ENCODE data around the gene FBXO21. TPM values are rescaled to one million over a fixed set of nuclear protein-coding genes. Genes with fewer than 3 reads are reported as not detected.

Gene FBXO21
- total RNA-seq, 1 experiment from 2014 or later: 32.4 TPM

DNA sequence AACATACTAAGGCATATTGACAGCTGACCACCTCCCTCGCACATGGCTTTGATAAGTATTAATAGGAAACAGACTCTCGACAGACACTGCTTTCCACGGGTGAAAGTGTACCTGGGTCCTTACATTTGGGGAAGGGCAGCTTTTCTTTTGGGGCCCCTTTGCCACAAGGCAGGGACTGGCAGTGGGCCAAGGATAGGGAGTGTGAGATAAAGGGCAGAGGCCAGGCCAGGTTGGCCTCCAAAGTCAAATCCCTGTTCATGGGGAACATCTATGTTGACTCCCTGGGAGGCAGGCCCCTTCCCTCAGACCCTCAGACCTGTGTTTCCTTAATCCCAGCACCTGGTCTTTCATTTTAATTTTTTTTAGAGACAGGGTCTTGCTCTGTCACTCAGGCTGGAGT is 19.4 kb upstream of the FBXO21 start:
- POLR2A ChIA-PET (ENCODE audit: unreplicated experiment): no interaction called here
- H3K9me2 ChIP-seq (ENCODE audit: insufficient read depth): no peaks in the 10 kb centered on the region
- H3K9me3 ChIP-seq (ENCODE audit: insufficient read depth, low read depth): no peaks in the 10 kb centered on the region
- H3K79me2 ChIP-seq (ENCODE audit: low read depth): no peaks in the 10 kb centered on the region
- no peak overlapping the region for H3K27ac ChIP-seq
- H3K4me2 ChIP-seq: no peak overlapping the region
- DNase-seq: no peak
- no peak for TF ChIP-seq EZH2 (IDR thresholded peaks at IDR 0.05; ENCODE audit: low read depth)
- TF ChIP-seq, protein P1, sequence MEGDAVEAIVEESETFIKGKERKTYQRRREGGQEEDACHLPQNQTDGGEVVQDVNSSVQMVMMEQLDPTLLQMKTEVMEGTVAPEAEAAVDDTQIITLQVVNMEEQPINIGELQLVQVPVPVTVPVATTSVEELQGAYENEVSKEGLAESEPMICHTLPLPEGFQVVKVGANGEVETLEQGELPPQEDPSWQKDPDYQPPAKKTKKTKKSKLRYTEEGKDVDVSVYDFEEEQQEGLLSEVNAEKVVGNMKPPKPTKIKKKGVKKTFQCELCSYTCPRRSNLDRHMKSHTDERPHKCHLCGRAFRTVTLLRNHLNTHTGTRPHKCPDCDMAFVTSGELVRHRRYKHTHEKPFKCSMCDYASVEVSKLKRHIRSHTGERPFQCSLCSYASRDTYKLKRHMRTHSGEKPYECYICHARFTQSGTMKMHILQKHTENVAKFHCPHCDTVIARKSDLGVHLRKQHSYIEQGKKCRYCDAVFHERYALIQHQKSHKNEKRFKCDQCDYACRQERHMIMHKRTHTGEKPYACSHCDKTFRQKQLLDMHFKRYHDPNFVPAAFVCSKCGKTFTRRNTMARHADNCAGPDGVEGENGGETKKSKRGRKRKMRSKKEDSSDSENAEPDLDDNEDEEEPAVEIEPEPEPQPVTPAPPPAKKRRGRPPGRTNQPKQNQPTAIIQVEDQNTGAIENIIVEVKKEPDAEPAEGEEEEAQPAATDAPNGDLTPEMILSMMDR (conservative IDR thresholded peaks at IDR 0.05): no peak
- intact Hi-C loops (cut with micrococcal nuclease; ENCODE audit: unreplicated experiment): loop anchor here (5.0 kb wide), 1 partner anchor 643 kb away; no protein-coding TSS in a partner anchor
- CTCF ChIA-PET: no interaction called here
- H3K36me3 ChIP-seq (ENCODE audit: low read depth): no peaks in the 10 kb centered on the region
- no peaks in the 10 kb centered on the region for H3K4me1 ChIP-seq (replicated peaks; ENCODE audit: insufficient read depth)
- no peak overlapping the region for H3K4me3 ChIP-seq
- H4K20me1 ChIP-seq (ENCODE audit: insufficient read depth): 0 out of 2 replicates have a peak, but pooled peaks cover 4% of the 10 kb centered on the region
- no TSS peak for BruUV-seq (replicated peaks)
- peaks cover 93% of the 10 kb centered on the region for H3K27me3 ChIP-seq (ENCODE audit: insufficient read depth, low read depth)
- no peak overlapping the region for H2AFZ ChIP-seq
- H3F3A ChIP-seq (ENCODE audit: insufficient read depth, low read depth): no peaks in the 10 kb centered on the region

DNA sequence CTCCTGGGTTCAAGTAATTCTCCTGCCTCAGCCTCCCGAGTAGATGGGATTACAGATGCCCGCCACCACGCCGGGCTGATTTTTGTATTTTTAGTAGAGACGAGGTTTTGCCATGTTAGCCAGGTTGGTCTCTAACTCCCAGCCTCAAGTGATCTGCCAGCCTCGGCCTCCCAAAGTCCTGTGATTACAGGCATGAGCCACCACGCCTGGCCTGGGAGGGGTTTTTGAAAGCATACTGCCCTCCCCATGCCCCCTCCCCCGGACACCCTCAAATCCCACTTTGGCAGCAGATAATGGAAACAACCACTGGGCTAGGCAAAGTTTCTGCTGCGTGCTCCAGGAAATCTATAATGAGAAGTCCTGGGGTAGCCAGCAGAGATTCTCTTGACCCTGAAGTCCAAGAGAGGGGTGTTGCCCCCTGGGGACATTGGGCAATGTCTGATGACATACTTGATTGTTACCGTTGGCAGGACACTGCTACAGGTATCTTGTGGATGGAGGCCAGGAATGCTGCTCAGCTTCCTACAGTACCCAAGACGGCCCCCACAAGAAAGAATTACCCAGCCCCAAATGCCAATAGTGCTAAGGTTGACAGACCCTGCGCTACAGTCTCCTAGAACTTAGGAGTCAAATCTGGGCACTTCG is 18.7 kb upstream of the FBXO21 start:
- no peak for DNase-seq
- Histone ChIP-seq H3K4me1 (replicated peaks; ENCODE audit: insufficient read depth) (no peaks in the 10 kb centered on the region), H3K79me2 (ENCODE audit: low read depth) (no peaks in the 10 kb centered on the region), H4K20me1 (ENCODE audit: insufficient read depth) (0 out of 2 replicates have a peak, but pooled peaks cover 4% of the 10 kb centered on the region), H3K9me3 (ENCODE audit: insufficient read depth, low read depth) (no peaks in the 10 kb centered on the region), H3K27me3 (ENCODE audit: insufficient read depth, low read depth) (peaks cover 92% of the 10 kb centered on the region), H3K9me2 (ENCODE audit: insufficient read depth) (no peaks in the 10 kb centered on the region), H3K27ac (no peak overlapping the region), H3K4me2 (no peak overlapping the region), H3F3A (ENCODE audit: insufficient read depth, low read depth) (no peaks in the 10 kb centered on the region), H3K4me3 (no peak overlapping the region), H2AFZ (no peak overlapping the region), H3K36me3 (ENCODE audit: low read depth) (no peaks in the 10 kb centered on the region)
- no peak for TF ChIP-seq EZH2 (IDR thresholded peaks at IDR 0.05; ENCODE audit: low read depth)
- TF ChIP-seq, protein P1 (conservative IDR thresholded peaks at IDR 0.05): no peak
- intact Hi-C loops (cut with micrococcal nuclease; ENCODE audit: unreplicated experiment): no loop called here
- no TSS peak for BruUV-seq (replicated peaks)
- CTCF ChIA-PET: no interaction called here
- POLR2A ChIA-PET (ENCODE audit: unreplicated experiment): no interaction called here

DNA sequence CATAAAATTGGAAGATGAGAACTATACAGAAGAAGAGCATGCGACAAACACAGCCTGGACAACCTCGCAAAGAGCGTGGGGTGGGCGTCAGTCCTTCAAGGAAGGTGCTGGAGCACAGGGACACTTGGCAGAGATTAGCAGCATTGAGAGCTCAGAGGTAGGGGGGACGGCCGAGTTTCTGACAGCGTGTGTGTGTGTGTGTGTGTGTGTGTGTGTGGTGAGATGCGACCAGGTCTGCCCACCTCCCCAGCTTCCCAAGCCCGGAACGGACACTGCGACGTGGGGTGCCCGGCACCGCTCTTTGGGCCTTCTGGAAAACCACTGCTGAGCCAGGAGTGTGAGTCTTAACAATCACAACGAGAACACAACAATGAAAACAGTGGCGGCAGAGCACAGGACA is 17.9 kb upstream of the FBXO21 start:
- H4K20me1 ChIP-seq (ENCODE audit: insufficient read depth): 0 out of 2 replicates have a peak, but pooled peaks cover 4% of the 10 kb centered on the region
- DNase-seq: no peak
- H3K9me3 ChIP-seq (ENCODE audit: insufficient read depth, low read depth): no peaks in the 10 kb centered on the region
- ChIA-PET CTCF (no interaction called here), POLR2A (ENCODE audit: unreplicated experiment) (no interaction called here)
- H3K79me2 ChIP-seq (ENCODE audit: low read depth): no peaks in the 10 kb centered on the region
- H3K27ac ChIP-seq: no peak overlapping the region
- TF ChIP-seq, protein P1 (conservative IDR thresholded peaks at IDR 0.05): no peak
- TF ChIP-seq EZH2 (IDR thresholded peaks at IDR 0.05; ENCODE audit: low read depth): no peak
- H3K9me2 ChIP-seq (ENCODE audit: insufficient read depth): no peaks in the 10 kb centered on the region
- no peak overlapping the region for H2AFZ ChIP-seq
- peaks cover 88% of the 10 kb centered on the region for H3K27me3 ChIP-seq (ENCODE audit: insufficient read depth, low read depth)
- no peak overlapping the region for H3K4me2 ChIP-seq
- H3K4me1 ChIP-seq (replicated peaks; ENCODE audit: insufficient read depth): no peaks in the 10 kb centered on the region
- no peaks in the 10 kb centered on the region for H3K36me3 ChIP-seq (ENCODE audit: low read depth)
- no peaks in the 10 kb centered on the region for H3F3A ChIP-seq (ENCODE audit: insufficient read depth, low read depth)
- intact Hi-C loops (cut with micrococcal nuclease; ENCODE audit: unreplicated experiment): no loop called here
- no TSS peak for BruUV-seq (replicated peaks)
- H3K4me3 ChIP-seq: no peak overlapping the region

Measured in PC-9 (cell line).